Measurements from ENCODE around the gene TBC1D5.
"Not testable (repeated sequence)": the region's sequence is repeated elsewhere in the genome, so short reads cannot be mapped to it uniquely, and the experiment has no call there.

The TBC1D5 gene

DNA sequence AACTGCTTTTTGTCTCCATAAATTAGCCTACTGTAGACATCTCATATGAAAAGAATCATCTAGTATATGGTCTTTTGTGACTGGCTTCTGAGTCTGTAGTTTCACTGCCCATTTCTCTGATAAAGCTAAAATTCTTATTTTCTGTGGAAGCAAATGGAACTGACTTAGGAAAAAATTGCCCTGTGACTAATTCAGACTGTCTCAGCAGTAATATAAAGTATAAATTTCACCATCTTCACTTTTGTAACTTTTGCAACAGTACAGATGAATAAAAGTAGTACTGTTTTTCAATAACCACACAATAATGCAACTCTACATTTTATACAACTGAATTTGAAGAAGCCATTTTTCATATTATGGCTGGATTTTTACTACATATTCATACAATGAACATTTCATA, 104.1 kb downstream of the TBC1D5 start:
- no peaks in the 10 kb centered on the region for H3K27me3 ChIP-seq (ENCODE audit: control insufficient read depth, low read length)
- H3K27ac ChIP-seq (ENCODE audit: low read depth, low read length), result no peak overlapping the region
- no peak overlapping the region for H3K4me2 ChIP-seq (ENCODE audit: low read length)
- no peak overlapping the region for H3K4me3 ChIP-seq (ENCODE audit: low read length)
- no peaks in the 10 kb centered on the region for H3K9me3 ChIP-seq (ENCODE audit: control insufficient read depth, insufficient read depth, low read length)
- H3K4me1 ChIP-seq (ENCODE audit: control insufficient read depth, low read length), result no peaks in the 10 kb centered on the region
- no peaks in the 10 kb centered on the region for H3K9me2 ChIP-seq (replicated peaks; ENCODE audit: control insufficient read depth, low read length)
- H3K36me3 ChIP-seq (ENCODE audit: control insufficient read depth, low read length), result no peaks in the 10 kb centered on the region
- no peaks in the 10 kb centered on the region for H3F3A ChIP-seq (ENCODE audit: control insufficient read depth, insufficient read depth)
- H3K79me2 ChIP-seq (ENCODE audit: control insufficient read depth, low read length), result peaks cover 20% of the 10 kb centered on the region
- TF ChIP-seq, protein P1, sequence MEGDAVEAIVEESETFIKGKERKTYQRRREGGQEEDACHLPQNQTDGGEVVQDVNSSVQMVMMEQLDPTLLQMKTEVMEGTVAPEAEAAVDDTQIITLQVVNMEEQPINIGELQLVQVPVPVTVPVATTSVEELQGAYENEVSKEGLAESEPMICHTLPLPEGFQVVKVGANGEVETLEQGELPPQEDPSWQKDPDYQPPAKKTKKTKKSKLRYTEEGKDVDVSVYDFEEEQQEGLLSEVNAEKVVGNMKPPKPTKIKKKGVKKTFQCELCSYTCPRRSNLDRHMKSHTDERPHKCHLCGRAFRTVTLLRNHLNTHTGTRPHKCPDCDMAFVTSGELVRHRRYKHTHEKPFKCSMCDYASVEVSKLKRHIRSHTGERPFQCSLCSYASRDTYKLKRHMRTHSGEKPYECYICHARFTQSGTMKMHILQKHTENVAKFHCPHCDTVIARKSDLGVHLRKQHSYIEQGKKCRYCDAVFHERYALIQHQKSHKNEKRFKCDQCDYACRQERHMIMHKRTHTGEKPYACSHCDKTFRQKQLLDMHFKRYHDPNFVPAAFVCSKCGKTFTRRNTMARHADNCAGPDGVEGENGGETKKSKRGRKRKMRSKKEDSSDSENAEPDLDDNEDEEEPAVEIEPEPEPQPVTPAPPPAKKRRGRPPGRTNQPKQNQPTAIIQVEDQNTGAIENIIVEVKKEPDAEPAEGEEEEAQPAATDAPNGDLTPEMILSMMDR (IDR thresholded peaks at IDR 0.05; ENCODE audit: low read depth, low read length, poor library complexity, severe bottlenecking), result no peak
- TF ChIP-seq EZH2phosphoT487 (IDR thresholded peaks at IDR 0.05; ENCODE audit: borderline replicate concordance, low read length), result no peak
- no peaks in the 10 kb centered on the region for H4K20me1 ChIP-seq (ENCODE audit: control insufficient read depth, insufficient read depth, low read depth, low read length)

DNA sequence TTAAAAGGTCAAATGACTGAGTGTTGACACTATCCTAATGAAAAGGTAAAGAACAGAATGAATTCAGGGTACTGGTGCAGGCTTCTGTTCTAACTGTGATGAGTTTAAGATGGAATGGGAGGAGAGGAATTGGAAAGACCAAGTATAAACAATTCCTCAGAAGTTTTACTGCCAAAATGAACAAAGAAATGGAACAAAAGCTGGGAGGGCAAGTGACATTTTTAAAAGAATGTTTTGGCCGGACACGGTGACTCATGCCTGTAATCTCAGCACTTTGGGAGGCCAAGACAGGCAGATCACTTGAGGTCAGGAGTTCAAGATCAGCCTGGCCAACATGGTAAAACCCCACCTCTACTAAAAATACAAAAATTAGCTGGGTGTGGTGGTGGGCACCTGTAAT, 106.8 kb downstream of the TBC1D5 start:
- H3K27me3 ChIP-seq (ENCODE audit: control insufficient read depth, low read length); H3K9me3 ChIP-seq (ENCODE audit: control insufficient read depth, insufficient read depth, low read length); H3K36me3 ChIP-seq (ENCODE audit: control insufficient read depth, low read length); H3K4me1 ChIP-seq (ENCODE audit: control insufficient read depth, low read length); H3K9me2 ChIP-seq (replicated peaks; ENCODE audit: control insufficient read depth, low read length); H3K4me2 ChIP-seq (ENCODE audit: low read length); H4K20me1 ChIP-seq (ENCODE audit: control insufficient read depth, insufficient read depth, low read depth, low read length); H3K27ac ChIP-seq (ENCODE audit: low read depth, low read length); H3K4me3 ChIP-seq (ENCODE audit: low read length); H3F3A ChIP-seq (ENCODE audit: control insufficient read depth, insufficient read depth): not testable (repeated sequence)
- peaks cover 20% of the 10 kb centered on the region for H3K79me2 ChIP-seq (ENCODE audit: control insufficient read depth, low read length)

DNA sequence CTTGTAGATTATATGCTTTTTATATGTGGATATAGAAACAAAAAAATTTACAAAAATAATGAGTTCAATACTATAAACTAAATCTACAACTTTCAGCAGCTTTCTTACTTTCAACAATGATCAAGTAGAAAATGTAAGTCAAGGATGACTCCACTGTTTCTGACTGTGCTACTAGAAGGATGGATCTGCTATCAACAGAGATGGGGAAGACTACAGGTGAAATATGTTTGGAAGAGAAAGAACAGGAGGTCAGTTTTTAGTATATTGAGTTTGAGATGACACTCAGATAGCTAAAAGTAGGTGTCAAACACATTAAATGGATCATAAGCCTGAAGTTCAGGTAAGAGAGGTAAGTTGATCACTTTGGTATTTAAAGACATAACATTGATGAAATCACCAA, 107.5 kb downstream of the TBC1D5 start:
- Histone ChIP-seq H3K36me3 (ENCODE audit: control insufficient read depth, low read length) (no peaks in the 10 kb centered on the region), H4K20me1 (ENCODE audit: control insufficient read depth, insufficient read depth, low read depth, low read length) (no peaks in the 10 kb centered on the region), H3K4me3 (ENCODE audit: low read length) (no peak overlapping the region), H3K4me2 (ENCODE audit: low read length) (no peak overlapping the region), H3K79me2 (ENCODE audit: control insufficient read depth, low read length) (peaks cover 20% of the 10 kb centered on the region), H3K9me3 (ENCODE audit: control insufficient read depth, insufficient read depth, low read length) (no peaks in the 10 kb centered on the region), H3K9me2 (replicated peaks; ENCODE audit: control insufficient read depth, low read length) (no peaks in the 10 kb centered on the region), H3K27ac (ENCODE audit: low read depth, low read length) (no peak overlapping the region), H3F3A (ENCODE audit: control insufficient read depth, insufficient read depth) (no peaks in the 10 kb centered on the region), H3K4me1 (ENCODE audit: control insufficient read depth, low read length) (no peaks in the 10 kb centered on the region), H3K27me3 (ENCODE audit: control insufficient read depth, low read length) (no peaks in the 10 kb centered on the region)
- TF ChIP-seq EZH2phosphoT487 (IDR thresholded peaks at IDR 0.05; ENCODE audit: borderline replicate concordance, low read length), result no peak
- TF ChIP-seq, protein P1 (IDR thresholded peaks at IDR 0.05; ENCODE audit: low read depth, low read length, poor library complexity, severe bottlenecking), result no peak

DNA sequence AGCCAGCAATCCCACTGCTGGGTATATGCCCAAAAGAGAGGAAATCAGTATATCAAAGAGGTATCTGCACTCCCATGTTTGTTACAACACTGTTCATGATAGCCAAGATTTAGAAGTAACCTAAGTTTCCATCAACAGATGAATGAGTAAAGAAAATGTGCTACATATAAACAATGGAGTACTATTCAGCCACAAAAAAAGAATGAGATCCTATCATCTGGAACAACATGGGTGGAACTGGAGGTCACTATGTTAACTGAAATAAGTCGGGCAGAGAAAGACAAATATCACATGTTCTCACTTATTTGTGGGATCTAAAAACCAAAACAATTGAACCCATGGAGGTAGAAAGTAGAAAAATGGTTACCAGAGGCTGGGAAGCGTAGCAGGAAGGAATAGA, 108.2 kb downstream of the TBC1D5 start:
- Histone ChIP-seq H3K36me3 (ENCODE audit: control insufficient read depth, low read length) (no peaks in the 10 kb centered on the region), H3K4me3 (ENCODE audit: low read length) (no peak overlapping the region), H3K27me3 (ENCODE audit: control insufficient read depth, low read length) (no peaks in the 10 kb centered on the region), H3K9me2 (replicated peaks; ENCODE audit: control insufficient read depth, low read length) (no peaks in the 10 kb centered on the region), H3K9me3 (ENCODE audit: control insufficient read depth, insufficient read depth, low read length) (no peaks in the 10 kb centered on the region), H3K27ac (ENCODE audit: low read depth, low read length) (no peak overlapping the region), H3K4me2 (ENCODE audit: low read length) (no peak overlapping the region), H3F3A (ENCODE audit: control insufficient read depth, insufficient read depth) (no peaks in the 10 kb centered on the region), H3K79me2 (ENCODE audit: control insufficient read depth, low read length) (peaks cover 13% of the 10 kb centered on the region), H3K4me1 (ENCODE audit: control insufficient read depth, low read length) (no peaks in the 10 kb centered on the region), H4K20me1 (ENCODE audit: control insufficient read depth, insufficient read depth, low read depth, low read length) (no peaks in the 10 kb centered on the region)
- TF ChIP-seq, protein P1 (IDR thresholded peaks at IDR 0.05; ENCODE audit: low read depth, low read length, poor library complexity, severe bottlenecking), result no peak
- TF ChIP-seq EZH2phosphoT487 (IDR thresholded peaks at IDR 0.05; ENCODE audit: borderline replicate concordance, low read length), result no peak
